Frontal cortex (tissue), 4 donors: ENCODE data around the gene PRDM16. TPM values are rescaled to one million over a fixed set of nuclear protein-coding genes. Genes with fewer than 3 reads are reported as not detected.

ENCODE experiments used
- DNase-seq, 2 donors: peaks; one replicate each; pipeline ENCODE4 v3.0.0; 2012; ENCODE audit warnings: low spot score in 2 of 2
- FAIRE-seq: peaks from 2 replicates; lab custom pipeline; 2012; peaks lifted over from hg19 to GRCh38; lab: Jason Lieb, UNC
- total RNA-seq: library from RNA; depleted of rRNA; stranded (reverse); fragments of >200 nt; gene quantifications from one replicate; pipeline ENCODE4 v1.2.3, GENCODE V29; 2014
- donor health status: control.
- donor health status: control.
- donor health status: control.

Gene PRDM16
- total RNA-seq, 1 donor from 2014 or later, result 1.6 TPM

DNA sequence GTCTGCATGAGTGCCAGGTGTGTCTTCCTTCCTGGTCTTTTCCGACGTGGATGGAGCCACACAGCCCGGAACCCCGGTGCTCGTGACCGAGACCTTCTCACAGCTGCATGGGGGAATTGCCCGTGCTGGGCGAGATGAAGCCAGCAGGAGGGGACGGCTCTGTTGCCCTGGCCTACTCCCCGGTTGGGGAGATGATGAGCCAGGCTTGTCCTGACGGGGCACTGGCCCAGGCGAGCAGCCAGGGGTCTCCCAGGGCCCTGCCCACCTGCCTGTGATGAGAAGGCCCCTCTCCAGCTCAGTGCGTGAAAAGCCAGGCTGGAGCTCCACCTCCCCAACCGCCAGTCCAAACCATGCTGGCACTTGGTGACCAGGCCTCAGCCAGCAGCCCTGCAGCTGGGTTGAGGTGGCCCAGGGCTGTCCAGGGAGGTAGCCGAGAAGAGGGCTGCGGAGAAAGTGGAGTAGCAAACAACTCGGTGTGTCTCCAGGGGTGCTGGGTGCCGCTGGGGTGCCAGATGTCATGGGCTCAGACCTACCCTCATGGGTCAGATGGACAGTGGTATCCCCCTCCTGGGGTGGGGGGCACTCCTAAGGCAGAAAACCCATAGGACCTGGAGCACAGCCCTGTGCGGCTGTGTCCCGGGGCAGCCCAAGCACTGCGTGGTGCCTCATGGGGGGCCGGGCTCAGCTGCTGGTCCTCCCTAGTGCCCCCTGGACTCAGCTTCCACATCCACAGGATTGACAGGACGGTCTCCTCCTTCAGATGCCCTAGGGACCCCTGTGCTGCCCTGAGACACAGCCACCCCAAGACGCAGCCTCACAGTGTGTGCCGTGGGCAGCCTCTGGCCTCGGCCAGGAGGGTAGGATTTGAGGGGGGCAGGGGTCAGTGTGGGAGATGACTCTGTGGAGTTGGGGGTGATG, 26.1 kb downstream of the PRDM16 start:
- DNase-seq (no peak), FAIRE-seq (no peak)

- FAIRE-seq, result no peak
- no peak for DNase-seq
Measured at GRCh38 chr1:3096345-3096744, 27.3 kb downstream of the PRDM16 start.

DNA sequence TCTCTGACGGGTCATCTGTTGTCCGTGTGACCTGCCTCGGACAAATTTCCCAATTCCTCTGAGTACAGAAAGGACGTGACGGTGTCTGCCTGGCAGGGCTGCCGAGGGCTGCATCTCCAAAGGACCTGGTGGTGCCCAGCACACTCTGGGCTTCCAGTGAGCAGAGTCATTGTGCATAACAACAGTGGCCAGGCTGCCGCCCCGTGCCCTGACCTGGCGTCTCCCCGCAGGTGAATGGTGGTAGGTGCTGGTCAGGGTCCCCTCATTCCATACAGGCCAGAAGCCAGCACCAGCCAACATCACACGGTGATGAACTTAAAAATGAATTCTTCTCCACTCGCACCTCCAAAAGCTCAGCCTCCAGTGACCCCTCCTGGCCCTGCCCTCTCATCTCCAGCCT, 28.2 kb downstream of the PRDM16 start:
- FAIRE-seq, result no peak
- DNase-seq, result no peak

DNA sequence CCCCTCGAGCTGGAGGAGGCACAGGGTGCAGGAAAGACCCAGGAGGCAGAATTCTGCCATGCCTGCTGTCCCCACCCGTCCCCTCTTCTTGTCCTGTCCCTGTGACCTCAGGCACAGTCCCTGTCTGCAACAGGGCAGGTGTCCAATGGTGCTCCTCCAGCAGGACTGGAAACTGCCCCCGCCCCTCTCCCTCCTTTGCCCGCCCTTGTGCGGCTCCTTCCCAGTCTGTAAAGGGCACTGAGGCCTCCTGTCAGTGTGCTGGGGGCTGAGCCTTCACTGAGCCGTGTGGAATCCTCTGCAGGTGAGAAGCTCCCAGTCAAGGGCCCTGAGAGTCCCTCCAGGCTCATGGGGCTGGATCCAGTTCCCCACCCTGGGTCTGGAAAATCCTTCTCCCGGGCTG, 28.9 kb downstream of the PRDM16 start:
- FAIRE-seq, result no peak
- DNase-seq, result no peak

GRCh38 chr1:3099861-3100260, 30.9 kb downstream of the PRDM16 start:
- no peak for DNase-seq
- no peak for FAIRE-seq

GRCh38 chr1:3101124-3101939, 32.3 kb downstream of the PRDM16 start:
- DNase-seq (no peak), FAIRE-seq (no peak)

- no peak for FAIRE-seq
Measured at GRCh38 chr1:3102641-3103040, 33.6 kb downstream of the PRDM16 start.

GRCh38 chr1:3103967-3104677, 35.1 kb downstream of the PRDM16 start:
- FAIRE-seq (no peak), DNase-seq (no peak)

More at GRCh38 chr1:3102641-3103040, 33.6 kb downstream of the PRDM16 start:
- no peak for DNase-seq

- DNase-seq (peak; percentile 52 to 68), FAIRE-seq (no peak)
Measured at GRCh38 chr1:3105167-3105863, 36.3 kb downstream of the PRDM16 start.

- no peak for DNase-seq
- FAIRE-seq, result no peak
Measured at GRCh38 chr1:3106216-3106615, 37.2 kb downstream of the PRDM16 start.

GRCh38 chr1:3107201-3107600, 38.2 kb downstream of the PRDM16 start:
- DNase-seq (no peak), FAIRE-seq (no peak)

DNA sequence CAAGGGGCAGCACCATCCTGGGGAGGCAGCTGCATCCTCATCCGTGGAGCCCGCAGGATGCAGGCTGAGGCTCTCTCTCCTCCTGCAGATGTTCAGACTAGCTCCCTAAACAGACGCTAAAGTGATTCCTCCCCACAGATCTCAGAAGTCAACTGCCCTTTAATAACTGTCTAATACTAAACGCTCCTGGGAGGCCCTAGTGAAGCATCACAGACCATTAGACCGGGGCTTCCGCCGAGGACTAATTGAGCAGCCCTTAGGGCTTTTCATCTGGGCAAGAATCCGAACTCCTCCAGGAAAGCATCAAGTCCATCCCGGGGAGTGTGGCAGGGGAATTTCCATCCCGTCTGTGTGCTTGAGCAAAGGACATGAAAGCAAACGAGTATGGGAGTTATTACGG, 40.4 kb downstream of the PRDM16 start:
- FAIRE-seq, result no peak
- no peak for DNase-seq

DNA sequence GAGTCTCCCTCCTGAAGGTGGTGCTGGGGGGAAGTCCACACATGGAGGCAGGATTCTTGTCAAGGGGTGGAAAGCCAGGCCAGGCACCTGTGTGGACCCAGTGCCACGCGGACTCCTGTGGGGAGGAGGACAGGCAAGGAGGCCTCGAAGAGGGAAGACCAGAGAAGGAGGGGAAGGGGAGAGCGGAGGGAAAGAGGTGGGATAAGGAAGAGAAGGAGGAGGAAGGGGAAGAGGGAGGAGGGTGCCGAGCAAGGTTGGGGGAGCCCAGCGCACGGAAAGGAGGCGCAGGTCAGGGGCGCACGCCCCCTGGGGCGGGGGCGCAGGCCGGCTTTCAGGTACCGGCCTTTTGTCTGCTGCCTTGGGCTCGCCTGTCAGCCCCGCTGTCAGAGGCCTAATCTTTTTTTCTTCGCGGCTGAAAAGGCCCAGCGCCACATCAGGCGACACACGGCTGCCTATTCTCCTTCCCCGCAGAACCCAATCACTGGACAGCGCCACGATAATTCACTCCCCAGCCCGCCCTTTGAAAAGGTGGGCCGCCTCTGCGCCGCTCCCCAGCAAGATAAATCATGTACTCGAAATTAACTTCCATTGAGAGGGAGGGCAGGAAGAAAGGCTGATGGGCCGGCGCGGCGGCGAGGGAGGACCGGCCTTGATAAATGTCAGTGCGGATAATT, 42.5 kb downstream of the PRDM16 start:
- DNase-seq (no peak), FAIRE-seq (no peak)

DNA sequence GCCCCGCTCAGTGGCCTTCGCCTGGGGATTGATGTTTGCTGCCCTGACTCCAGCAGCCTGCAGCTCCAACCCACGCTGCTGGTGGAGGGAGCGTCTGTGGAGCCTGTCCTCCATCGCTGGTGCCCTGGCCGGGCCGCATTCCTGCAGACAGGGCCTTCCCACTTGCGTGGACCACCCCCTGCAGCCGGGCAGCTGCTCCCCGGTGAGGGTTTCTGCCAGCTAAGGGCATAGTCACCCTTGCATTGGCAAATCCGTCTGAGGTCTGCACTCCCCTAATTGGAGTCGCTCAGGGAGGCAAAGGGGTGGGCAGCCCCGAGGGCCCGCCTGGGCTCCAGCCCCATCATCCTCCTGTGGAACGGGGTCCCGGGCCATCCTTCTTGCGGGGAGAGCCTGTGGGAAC, 43.5 kb downstream of the PRDM16 start:
- DNase-seq (no peak), FAIRE-seq (no peak)

- FAIRE-seq (no peak), DNase-seq (no peak)
Measured at GRCh38 chr1:3113047-3113740, 44.2 kb downstream of the PRDM16 start.

- DNase-seq, result no peak
- FAIRE-seq, result no peak
Measured at GRCh38 chr1:3113741-3114056, 44.7 kb downstream of the PRDM16 start.

DNA sequence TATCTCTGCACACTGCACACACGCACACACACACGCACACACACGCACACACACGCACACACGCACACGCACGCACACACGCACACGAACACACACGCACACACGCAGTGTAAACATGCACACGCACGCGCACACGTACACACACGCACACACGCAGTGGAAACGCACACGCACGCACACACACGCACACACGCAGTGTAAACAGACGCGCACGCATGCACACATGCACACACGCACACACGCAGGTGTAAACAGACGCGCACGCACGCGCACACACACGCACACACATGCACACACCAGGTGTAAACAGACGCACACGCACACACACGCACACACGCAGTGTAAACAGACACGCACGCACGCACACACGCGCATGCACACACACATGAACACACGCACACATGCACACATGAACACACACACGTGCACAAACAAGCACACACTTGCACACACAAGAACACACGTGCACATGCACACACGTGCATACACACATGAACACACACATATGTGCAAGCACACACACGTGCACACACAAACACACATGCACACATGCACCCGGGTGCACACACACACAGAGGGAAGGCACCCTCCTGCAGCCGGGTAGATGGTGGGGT, 45.2 kb downstream of the PRDM16 start:
- FAIRE-seq, result no peak

GRCh38 chr1:3114846-3115245, 45.8 kb downstream of the PRDM16 start:
- no peak for FAIRE-seq
- no peak for DNase-seq

More for the DNA sequence above, 45.2 kb downstream of the PRDM16 start:
- DNase-seq, result no peak
